NCI-H2227 (cell line): ENCODE results near the gene C2orf72.

ENCODE experiments used
- DNase-seq: peaks from one replicate; lab custom pipeline; 2025; ENCODE audit not compliant: unreplicated experiment; lab: John Stamatoyannopoulos, UW

The C2orf72 gene

DNA sequence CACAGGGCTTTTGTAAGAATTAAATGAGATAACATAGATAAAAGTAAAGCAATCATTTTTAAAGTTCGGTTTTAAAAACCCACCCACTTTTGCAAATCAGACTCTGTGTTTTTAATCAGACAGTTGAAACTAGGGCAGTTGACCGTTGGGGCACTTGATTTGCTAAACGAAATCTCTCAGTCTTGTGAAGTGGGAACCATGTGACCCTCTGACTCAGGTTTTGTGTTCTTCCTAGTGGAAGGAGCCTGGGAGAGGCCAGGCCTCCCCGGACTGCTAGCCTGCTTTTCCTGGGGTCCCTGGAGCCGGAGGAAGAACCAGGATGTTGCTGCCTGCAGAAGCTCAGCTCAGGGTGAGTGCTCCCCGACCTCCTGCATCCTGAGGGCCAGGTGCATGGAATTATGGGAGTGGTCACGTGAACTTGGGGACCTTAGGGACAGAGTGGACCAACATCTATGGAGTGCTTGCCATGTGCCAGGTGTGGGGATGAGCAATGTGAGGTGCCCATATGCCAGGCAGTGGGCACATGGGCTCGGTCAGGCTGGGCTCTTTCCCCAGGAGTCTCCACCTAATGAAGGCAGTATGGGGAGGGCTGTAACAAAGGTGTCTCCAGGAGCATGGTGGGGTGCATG lies 3.9 kb downstream of the C2orf72 start:
- no peak for DNase-seq

DNA sequence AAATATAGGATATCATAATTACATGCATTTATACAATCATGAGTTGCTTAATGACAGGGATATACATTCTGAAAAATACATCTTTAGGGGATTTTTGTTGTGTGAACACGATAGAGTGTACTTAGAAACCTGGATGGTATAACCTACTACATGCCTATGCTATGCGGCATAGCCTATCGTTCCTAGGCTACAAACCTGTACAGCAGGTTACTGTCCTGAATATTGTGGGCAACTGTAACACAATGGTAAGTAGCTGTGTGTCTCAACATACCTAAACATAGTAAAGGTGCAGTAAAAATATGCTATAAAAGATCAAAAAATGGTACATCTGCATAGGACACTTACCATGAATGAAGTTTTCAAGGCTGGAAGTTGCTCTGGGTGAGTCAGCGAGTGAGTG lies 6.5 kb downstream of the C2orf72 start:
- no peak for DNase-seq

DNA sequence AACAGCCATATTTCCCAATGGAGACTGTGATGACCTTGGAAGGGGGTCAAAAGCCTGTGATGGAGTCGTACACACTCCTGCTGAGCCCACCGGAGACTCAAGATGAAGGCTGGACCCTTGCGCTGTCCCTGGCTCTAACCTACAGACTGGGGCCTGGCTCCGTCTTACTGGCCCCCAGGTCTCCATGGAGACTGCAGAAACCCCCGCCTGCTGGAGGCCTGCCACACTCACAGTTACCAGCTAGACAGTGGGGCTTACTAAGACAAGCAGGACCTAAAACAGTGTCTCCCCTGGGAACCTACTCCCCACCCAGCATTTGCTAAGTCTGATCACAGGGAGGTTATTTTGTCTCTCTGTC lies 9.6 kb downstream of the C2orf72 start:
- no peak for DNase-seq

DNA sequence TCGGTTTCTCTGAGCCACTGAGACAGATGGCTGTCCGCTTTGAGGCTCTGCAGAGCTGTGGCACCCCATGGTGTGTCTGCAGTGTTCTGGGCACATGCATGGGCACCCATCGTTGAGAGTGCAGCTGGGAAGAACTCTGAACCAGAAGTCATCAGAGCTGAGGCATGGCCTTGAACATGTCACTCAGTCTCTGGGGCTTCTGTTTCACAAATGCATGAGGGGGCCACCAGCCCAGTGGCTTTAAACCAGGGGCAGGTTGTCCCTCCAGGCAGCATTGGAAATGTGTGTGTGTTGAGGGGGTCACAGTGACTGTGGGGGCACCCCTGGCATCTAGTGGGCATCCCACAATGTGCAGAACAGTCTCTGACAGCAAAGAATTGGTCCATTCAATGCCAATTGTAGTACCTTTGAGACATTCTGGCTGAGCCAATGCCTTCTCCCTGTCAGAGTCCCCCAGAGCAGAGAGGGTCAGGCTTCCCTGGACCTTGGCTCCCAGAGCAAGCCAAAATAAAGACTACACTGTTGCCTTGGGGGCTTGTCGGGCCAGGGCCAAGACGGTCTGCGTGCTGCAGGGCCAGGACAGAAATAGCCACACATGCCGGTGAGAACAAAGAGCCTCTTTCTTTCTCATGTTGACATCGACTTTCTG lies 10.1 kb downstream of the C2orf72 start:
- DNase-seq: no peak

DNA sequence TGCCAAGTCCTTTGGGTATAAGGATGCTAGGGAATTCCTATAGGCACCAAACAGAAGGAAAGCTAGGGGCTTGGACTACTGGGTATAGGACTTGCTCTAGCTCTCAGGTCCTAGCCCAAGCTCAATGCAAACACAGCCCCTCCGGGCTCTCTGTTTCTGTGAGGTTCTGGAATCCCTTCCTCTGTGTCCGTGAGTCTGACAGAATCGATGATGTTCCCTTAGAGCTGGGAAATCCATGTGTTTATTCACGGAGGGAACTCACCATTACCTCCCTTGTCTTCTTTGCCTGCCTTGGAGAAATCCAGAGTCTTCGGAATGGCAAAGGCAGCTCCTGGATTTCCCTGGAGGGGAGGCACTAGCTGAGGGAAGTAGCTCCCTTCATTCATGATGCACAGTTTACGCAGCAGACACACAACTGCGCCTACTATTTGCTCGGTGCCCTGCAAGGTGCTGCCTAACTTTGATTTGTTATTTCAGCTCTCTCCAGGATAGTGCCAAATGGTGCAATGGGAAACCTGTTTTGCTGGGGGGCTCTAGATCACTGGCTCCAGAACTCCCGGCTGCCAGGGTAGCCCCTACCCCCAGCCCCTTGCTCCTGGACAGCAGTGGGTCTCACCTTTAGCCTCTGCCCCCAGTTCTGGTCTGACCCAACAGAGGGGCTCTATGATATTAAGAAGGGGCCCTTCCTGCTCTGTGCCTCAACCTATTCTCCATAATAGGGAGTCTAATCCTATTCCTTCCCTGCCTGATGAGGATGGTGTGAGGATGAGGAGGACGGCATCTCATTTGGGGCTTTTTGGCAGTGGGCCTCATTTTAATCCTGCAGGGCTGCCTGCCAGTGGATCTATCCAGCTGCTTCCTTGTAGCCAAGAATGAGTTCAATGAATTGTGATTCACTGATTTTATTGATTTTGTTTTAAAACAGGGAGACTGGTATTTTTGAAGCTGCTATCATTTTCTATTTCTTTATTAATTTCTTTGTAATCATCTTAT lies 10.9 kb downstream of the C2orf72 start:
- no peak for DNase-seq

DNA sequence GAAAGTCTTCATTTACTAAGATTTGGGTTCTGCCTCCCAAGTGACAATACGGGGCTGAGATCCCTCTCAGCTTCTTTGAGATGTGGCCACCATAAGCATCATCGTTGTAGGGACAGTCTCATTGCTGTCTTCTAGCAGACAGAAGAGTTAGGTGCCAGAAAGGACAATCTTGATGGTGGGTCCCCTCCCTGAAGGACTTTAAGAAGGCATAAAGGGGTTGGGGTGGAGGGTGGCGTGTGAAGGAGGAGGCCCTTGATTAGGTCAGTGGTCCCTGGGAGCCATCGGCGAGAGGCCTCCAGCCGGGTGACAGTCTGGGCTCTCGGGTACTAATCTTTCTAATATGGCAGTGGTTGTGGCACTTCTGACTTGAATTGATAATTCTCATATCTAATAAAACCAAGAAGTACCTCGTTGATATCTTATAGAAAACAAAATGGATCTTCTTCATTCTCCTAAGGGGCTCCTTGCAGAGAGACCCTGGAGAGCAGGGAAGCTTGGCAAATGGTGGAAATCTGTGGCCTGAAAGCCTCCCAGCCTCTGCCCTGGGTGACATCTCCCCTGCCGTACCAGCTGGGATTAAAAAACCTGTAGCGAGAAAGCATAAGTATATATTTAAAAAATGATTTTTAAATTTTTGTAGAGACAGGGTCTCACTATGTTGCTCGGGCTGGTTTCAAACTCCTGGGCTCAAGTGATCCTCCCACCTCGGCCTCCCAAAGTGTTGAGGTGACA lies 12.1 kb downstream of the C2orf72 start:
- DNase-seq: no peak

DNA sequence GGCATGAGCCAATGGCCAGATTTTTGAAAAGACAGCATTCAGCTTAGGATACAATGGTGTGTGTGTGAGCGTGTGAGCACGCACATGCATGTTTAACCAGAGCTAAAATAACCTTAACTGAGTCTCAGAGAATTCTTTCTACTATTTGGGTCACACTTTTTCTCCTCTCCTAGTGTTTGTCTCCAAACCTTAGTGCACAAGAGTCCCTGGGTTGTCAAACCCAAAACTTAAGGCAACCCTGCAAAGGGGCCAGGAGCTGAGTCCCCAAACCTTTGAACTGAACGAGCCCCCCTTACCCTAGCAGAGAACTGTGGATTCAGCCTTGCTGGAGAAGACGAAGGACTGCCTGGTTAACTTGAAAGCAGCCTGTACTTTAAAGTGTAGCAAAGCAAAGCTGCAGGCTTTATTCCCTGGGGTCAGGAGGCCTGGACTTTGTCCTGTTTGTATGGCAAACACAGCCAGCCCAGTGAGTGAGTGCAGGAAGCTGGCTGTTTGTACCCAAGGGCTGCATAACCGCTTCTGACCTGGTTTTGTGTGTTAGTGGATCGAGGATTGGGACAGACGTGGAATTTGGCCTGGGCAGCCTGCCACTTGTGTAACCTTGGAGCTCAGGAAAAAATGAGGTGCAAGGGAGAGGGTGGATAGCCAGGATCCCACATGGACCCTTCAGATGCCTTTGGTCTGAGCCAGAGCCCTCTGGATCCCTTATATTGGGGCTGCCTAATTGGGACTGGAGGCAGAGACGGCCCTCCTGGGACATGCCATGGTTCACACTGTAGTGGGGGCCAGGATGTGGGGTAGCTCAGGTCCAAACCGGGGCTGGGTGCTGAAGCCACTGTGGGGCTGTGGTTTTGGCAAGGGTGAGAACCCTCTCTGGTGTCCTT lies 12.9 kb downstream of the C2orf72 start:
- no peak for DNase-seq

DNA sequence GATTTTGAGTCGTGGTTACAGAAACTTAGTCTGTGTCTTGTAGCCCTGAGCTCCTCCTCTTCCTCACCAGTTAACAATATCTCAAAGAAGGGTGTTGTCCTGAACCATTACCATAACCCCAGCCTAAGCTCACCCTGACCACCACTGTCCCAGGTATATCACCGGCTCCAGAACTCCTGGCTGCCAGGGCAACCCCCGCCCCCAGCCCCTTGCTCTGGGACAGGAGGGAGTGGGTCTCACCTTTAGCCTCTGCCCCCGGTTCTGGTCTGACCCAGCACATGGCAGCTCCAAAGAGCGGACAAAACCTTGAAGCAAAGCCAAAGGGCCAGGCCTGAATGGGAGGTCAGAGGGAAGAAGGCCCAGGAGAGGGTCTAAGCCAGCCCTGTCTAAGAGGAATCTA lies 13.8 kb downstream of the C2orf72 start:
- no peak for DNase-seq

DNA sequence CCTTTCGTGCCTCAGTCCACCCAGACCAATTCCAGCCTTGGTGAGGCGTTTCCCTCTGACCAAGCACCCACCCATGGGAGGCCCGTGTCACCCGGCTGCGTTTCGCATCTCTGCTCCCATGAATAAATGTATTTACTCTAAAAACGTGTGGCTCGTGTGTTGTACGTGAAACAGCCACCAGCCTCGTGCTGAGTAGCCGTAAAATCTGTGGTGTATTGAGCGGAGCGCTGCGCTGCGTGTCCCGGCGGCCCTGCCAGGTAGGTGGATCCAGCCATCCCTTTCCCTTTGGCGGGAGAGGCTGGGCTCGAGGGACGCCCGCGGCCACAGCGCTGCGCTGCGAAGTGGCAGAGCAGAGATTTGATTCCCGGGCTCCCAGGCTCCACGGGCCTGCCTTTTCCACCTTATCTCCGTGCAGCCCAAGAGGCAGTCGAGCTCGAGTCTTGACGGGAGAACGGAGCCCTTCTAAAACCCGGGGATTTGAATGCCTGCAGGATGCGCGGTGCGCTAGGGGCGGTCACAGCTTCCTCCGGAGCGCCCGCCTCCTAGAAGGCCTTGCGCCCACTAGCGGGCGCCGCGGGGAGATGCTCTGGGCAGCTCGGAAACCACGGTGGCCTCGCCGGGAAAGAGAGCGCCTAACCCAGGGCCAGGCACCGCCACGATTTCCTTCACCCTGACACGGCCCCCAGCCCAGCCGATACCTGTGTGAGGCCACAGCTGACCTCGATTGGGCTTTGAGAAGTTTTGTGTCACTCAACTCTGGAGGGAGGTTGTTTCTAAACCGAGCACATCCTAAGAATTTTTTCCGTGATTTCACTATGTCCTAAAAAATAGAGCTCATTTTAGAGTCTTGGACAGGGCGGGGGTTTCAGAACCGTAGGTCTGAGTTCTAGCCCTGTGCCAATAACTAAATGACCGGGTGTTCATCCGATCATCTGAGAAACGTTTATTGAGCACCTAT lies 15.4 kb downstream of the C2orf72 start:
- DNase-seq: peak; percentile 94

DNA sequence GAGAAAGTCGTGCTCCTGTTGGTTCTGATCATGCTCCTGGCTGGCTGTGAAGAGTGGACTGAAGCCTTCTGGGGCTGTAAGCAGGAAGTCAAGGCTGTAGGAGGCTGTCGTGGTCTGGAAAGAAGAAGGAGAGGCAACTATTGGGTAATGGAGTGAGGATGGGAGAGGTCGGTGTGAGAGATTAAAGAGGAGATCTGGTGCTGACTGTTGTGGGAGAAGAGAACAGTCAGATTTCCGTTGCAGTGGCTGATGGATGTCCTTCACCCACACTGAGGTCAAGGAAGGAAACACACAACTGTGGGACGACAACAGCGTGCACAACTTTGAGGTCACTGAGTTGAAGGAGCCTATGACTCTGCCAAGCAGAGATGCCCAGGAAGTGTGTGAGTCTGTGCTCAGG lies 16.5 kb downstream of the C2orf72 start:
- DNase-seq: no peak

DNA sequence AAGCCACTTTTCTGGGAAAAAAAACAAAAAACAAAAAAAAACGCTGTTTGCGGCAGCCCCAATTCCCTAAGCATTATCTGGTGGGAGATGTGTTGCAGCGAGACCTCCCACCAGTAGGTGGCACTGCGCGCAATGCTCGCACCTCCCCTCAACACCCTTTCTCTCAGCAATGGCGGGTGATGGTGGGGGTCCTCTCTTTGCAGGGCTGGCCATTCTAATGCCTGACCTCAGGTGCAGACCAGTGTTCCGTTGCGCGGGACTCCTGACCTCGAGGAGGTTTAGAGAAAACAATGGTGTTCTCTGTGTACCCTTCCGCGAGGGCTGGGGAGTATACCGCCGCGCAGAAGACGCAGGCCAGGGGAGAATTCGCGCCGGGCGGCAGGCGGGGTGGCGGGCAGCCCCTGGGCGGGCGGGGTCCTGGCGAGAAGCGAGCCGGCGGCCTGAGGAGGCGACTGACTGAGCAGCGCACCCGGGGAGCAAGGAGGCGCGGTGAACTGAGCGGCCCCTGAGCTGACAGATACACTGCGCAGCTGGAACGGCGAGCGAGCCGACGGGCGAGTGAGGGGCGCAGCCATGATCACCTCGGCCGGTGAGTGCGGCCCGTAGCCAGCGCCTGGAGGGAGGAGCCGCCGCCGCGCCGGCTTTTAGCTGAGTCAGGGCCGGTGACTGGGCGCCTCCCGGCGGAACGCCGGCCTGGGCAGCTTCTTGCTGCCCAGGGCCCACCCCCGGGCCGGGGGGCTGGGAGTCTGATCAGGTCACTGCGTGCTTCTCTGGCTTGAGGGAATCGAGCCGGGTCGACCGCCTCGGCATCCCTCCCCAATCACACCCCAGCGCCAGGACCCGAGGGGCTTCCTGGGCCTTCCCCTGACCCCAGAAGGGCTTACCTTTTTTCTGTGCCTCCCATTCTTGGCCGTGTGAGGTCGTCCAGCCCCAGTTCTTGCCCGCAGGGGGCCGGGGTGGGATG lies 19.4 kb downstream of the C2orf72 start, which contains the start of gene PSMD1:
Gene PSMD1 (plus strand): TSS at position 415 of the 964 bp plus-strand sequence. CDS start 159 bp downstream, at position 574.
- peak; percentile 95 for DNase-seq

DNA sequence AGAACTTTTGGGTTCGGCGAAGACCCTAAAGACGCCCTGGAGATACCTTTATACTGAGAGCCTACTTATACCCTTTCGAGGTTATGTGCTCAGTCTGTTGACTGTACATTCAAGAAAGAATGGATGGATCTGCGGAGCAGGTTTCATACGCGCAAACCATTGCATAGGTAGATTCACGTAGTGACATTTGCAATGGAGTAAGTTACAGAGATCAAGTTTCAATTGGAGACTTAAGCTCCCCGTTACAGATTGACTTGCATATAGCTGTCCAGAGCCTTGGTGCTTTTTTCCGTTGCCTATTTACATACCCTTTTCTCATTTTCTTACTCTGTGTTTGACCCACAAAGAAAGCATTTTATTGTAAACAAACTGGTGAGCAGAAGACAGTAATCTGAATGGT lies 20.3 kb downstream of the C2orf72 start:
- no peak for DNase-seq

DNA sequence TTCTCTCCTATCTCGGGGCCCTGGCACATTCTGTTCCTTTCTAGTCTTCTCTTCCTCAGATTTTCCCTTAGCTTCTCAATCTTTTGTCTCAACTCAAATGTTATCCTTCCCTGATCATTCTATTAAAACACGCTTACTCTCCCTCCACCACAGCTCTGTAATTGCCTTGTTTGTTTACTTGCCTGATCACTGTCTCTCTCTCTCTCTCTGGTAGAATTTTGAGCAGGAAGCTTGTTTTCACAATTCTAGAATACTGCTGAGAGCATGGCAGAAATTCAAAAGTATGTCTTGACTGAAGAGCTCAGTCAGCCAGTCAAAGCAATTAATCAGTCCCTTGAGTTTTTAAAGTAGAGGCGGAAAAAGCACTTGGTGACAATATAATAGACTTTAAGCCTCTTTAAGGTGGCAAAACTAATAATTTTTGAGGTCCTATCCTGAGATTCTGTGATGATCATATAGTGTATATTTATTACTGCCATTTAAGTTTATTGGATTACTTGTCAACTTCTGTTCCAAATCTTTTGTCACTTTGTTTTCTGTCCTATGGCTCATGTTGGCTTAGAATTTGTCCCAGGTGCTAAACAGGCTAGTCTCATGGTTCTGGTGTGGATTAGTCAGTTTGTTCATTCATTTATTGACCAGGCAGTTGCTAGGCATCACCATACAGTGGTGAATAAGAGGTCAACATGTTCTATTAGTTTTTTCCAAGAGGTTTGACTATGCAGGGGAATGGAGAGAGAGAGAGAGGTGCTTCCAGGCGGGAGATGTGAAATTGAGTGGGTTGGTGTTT lies 21.6 kb downstream of the C2orf72 start:
- DNase-seq: no peak

DNA sequence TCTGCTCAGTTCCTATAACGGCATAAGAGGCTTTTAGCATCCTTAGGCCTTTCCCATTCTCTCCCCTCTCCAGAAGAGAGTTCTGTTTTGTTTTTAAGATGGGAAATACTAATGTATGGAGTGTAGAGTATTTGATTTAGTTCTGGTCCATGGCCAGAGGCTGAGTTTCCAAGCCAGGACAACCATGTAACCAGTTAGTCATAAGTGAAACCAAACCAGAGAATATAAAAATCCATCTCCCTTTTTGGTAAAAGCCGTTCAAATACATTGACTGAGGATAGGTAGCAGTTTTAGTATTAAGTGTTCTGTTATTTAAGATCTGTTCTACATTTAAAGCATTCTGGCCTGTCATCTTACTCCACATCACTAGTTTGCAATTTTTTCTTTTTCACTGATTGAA lies 22.4 kb downstream of the C2orf72 start:
- DNase-seq: no peak

DNA sequence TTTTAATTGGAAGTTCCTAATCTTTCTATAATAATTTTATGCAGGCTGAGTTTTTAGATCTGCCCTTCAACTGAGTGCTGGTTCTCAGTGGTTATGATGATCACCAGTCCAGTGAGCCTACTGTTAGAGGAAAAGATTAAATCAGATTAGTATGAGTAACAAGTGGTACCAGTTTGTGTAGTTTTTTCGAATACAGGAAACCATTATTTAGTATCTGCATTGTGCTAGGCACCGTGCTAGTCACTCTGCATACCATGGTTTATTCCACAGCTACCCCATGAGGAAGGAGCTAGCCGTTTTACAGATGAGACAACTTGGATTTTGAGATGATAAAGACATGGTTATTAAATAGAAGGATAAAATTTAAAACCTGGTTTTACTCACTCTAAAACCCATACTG lies 25.5 kb downstream of the C2orf72 start:
- no peak for DNase-seq

DNA sequence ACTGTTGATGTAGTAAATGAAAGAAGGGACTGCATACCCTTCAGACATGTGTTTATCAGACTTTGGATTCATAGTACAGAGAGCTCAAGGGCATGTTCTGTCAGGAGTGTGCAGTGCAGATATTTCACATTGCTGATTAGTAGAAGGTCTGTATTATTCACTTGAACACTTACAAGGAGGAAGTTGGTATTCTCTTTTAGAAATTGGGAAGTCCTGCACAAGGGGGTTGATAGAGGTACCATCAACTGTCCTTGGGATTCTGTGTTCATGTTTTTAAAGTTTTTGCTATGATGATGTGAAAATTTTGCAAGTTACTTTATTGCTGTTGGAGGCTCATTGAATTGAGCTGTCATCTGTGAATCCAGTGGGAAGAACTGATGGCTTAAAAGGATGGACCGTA lies 26.0 kb downstream of the C2orf72 start:
- DNase-seq: no peak

DNA sequence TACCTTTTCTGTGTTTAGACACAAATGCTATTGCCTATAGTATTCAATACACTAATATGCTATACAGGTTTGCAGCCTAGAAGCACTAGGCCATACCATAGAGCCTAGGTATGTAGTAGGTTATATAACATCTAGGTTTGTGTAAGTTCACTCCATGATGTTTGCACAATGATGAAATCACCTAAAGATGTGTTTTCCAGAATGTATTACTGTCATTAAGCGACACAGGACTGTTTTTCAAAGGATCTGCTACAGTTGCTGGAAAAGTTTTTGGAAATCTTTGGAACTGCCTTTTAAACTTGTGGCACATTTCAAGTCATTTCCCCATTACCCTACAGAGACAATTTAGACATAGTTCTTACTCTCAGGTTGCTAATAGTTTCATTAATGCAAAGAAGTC lies 28.6 kb downstream of the C2orf72 start:
- DNase-seq: no peak
